RCC 7860 (cell line): ENCODE data around the gene BUB1B.
A peak's percentile ranks its signal among the peaks of the same experiment; 100 is the strongest.

ENCODE experiments used
- DNase-seq: peaks from one replicate; pipeline ENCODE4 v3.0.0-alpha.2; 2015; ENCODE audit warnings: low spot score
- FAIRE-seq: peaks from 2 replicates; lab custom pipeline; 2012; peaks lifted over from hg19 to GRCh38; lab: Jason Lieb, UNC

The BUB1B gene

DNA sequence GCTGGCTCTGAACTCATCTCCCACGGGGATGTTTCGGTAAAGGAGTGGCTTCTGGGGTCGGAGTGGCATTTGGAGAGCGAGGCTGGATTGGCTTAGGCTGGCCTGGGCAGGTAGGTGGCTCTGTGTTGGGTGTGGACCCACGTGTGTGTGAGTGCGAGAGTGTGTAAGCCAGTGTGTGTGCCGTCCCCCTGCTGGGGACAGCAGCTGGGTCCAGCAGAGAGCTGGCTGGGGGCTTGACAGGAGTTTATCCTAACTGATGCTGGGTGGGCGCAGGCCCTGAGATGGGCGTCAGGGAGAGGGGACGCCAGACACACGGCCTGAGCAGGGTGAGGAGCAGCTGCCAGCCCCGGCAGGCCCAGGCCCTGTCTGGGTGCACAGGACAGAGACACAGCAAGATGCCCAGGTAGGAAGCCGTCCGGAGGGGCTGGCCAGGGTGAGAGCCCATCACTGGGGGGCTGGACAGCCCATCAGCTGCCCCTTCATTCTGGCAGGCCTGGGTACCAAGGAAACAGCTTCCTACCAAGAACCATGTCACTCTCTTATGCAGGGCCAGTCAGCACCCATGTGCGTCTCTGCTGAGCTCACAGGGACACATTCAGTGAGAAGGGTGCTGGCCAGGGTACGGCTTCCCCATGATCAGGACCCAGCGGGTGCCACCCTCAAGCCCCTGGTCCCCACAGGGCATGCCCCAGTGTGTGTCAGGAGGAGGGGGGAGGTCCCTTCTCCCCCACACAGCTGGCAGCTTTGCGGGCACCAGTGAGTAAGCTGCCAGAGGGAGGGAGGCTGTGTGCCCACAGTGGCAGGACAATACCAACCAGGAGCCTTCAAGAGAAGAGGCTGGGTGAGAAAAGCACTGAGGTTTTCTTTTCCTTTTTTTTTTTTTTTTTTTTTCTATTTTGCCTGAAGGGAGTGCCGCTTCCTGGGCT is 79.1 kb downstream of the BUB1B start:
- no peak for FAIRE-seq

DNA sequence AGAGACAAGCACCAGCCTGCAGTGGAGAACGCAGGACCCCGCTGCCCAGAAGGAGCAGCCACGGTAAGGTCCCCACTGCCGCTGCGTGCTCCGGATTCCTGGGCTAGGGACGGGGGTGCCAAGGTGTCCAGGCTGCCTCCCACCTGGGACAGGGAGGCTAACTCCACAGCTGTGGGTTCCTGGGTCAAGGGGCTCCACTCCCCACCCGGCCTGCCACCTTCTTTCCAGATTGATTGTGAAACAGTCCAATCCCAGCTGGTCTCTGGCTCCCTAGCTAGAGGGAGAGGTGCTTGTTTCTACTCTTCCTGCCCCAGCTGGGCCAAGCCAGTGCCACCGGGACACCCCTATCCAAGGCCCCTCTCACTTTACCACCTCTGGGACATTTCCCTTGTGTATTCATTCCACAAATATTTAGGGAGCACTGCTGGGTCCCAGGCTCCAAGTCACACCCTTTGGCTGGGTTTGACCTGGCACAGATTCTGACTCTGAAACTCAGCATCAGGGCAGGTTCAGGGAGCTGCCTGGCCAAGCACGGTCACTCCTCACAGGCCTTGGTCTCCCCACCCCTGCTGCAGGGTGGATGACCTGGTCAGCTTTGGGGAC is 79.9 kb downstream of the BUB1B start:
- DNase-seq (no peak), FAIRE-seq (no peak)

More for the DNA sequence above, 79.1 kb downstream of the BUB1B start:
- no peak for DNase-seq

- no peak for FAIRE-seq
- no peak for DNase-seq
These were observed 80.7 kb downstream of the BUB1B start for GRCh38 chr15:40241269-40242212.

DNA sequence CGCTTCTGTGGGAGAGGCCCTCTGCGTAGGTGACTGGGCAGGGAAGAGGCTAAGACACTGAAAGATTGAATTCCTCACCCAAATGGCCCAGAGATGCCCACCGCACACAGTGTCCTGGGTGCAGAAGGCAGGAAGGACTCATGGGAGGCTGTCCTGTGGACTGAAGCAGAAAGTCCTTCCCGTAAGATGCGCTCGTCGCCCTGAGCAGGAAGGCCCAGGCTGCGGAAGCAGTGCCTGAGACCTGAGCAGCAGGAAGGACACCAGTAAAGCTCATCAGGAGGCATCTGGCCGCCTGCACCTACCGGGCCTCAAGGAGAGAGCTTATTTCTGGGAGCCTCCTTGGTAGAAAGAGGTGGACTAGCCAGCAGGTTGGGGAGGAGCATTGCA is 81.3 kb downstream of the BUB1B start:
- DNase-seq (no peak), FAIRE-seq (no peak)

DNA sequence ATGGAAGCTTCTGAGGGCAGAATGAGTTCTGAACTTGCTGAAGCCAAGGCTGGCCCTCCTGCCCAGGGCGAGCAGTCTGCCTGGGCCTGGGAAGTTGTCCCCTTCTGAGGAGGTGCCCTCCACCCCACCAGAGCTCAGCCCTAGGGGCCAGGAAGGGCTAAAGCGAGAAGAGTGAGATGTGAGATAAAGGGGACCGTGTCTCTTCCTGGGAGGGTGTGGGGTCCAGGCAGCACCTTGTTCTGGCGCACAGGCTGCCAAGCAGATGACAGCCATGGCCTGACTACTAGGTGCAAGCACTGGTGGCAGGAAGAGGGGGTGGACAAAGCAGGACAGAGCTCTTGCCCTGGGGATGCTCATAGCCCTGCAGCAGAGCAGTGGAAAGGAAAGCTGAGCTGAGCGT is 81.7 kb downstream of the BUB1B start:
- no peak for FAIRE-seq
- no peak for DNase-seq

- DNase-seq (no peak), FAIRE-seq (no peak)
These were observed 82.4 kb downstream of the BUB1B start for GRCh38 chr15:40243126-40243810.

GRCh38 chr15:40244961-40245523 is 84.2 kb downstream of the BUB1B start:
- DNase-seq (no peak), FAIRE-seq (no peak)

DNA sequence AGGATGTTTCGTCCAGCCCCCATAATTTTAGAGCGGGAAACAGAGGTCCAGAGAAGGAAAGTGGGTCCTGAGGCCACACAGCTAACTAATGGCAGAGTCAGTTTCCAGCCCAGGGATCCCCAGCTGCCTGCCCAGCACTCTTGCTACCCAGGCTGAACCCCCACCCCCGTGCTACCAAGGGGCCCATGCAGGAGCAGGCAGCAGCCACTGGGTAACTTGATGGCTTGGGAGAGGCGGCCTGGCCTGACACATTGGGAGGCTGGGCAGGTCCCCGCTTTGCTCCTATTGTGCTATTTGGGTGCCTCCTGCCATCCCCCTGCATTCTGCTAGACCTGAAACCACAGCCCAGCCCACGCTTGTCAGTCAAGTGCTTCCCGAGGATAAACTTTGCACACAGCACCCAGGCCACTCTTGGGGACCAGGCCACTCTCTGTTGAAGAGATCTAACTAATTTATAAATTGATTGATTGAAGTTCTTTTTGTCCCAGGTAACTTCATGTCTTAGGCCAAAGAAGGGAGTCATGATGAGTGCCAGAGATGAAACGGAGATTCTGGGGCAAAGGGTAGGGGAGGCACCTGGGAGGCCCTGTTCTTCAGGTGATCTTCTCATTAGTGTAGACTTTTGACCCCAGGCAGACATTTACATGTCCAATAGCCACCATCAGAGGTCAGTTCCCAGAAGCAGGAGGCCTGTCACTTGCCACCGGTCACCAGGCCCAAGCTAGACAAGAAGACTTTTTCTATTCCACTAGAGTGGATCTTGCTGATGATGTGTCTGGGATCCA is 85.0 kb downstream of the BUB1B start:
- FAIRE-seq = no peak

DNA sequence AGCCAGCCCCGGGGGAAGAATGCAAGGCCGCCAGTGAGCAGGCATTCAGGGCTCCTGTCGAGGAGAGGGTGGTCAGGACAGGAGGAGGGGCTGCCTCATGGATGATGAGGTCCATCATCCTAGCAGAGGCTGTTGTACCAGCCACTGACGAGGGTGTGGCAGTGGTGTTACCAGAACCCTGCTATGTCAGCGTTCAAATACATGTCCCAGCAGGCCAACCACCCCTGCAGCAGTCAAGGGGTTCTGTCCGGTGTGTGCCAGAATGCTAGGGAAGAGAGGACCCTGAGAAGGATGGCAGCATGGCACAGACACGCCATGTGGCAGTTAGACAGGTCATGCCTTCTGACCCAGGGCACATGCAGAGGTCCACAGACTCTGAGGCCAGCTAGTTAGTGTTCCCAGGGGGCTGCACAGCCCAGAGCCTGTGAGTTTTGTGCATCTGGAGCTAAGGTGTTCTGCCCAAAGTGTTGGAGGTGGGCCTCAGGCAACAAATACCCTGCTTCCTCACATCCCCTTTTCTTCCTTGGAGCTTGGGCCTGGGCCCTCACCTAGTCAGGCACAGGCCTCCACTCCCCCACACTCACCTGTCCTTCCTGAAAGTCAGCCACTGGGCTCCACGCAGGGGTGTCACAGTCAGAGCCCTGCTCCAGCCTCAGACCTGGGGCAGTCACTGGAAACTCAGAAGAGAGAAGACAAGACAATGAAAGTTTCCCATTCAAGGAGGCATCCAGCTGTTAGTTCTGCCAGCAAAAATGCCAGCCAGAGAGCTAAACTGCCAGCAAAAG is 85.8 kb downstream of the BUB1B start:
- FAIRE-seq (no peak), DNase-seq (no peak)

More for the DNA sequence above, 85.0 kb downstream of the BUB1B start:
- DNase-seq = no peak

- no peak for FAIRE-seq
These were observed 86.6 kb downstream of the BUB1B start for GRCh38 chr15:40247406-40247971.

GRCh38 chr15:40248006-40248783 is 87.3 kb downstream of the BUB1B start:
- DNase-seq = no peak
- no peak for FAIRE-seq

More at GRCh38 chr15:40247406-40247971, 86.6 kb downstream of the BUB1B start:
- no peak for DNase-seq

DNA sequence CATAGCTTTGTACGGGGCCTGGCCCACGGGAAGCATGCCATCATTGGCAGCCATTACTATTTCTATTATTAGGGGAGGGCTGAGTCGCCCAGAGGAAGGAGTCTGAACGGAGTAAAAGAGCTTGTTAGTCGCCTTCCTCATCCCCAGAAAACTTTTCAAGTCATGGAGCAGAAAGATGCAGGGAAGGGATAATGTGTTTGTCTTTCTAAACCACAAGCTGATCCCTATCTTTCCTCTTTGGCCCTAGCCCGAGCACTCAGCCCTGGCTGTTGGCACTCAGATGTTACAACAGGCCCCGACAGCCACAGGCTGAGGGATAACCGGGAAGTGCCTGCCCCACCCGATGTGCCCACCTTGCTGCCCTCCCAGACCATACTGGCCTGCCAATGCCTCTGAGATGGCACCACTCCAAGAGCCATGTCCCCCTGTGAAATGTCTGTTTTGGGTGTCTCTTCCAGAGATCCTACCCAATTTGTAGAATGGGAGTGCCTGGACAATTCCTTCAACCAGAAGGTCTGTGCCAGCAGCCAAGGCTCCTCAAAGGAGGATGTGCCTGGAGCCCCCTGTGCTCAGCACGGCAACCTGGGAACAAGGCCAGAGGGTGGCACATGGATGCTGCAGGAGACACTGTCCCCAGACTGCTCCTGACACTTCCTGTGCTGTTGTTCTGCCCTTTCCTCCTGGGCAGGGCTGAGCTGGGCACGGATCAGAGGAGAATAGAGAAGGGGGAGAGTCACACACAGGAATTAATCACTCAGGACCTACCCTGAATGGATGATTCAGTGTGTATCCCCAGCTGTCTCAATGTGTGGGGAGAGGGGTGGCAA is 88.8 kb downstream of the BUB1B start:
- DNase-seq (peak; percentile 13), FAIRE-seq (no peak)

- no peak for DNase-seq
- no peak for FAIRE-seq
These were observed 89.4 kb downstream of the BUB1B start for GRCh38 chr15:40250304-40250656.

DNA sequence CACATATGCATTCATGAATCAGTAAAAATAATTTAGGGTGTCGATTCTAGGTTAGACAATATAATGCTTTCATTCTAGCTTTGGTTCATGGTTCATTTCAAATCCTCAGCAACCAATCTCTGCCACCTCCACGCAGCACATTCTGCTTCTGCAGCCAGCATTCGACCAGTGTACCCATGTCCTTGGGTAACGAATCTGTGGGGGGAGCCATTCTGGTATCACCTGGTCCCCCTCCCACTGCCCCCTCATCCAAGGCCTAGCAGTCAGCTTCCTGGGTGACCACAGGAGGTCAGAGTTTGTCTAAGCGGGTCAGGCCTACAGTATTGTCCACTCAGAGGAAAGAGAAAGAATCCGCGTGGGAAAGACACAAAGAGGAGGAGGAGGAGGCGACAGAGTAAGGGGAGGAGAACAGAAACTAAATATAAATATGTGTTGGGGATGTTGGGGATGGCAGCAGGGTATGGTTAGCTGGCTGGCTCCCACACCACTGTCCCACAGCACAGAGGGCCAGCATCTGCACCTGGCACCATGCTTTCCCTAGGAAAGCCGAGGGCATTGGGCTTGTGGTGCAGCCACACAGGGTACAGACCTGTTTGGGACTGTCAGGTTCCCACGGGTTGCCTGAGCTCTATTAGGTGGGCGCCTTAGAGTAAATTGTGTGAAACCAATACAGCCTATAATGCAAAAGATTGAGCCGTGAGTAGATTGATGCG is 90.1 kb downstream of the BUB1B start:
- DNase-seq (no peak), FAIRE-seq (no peak)

GRCh38 chr15:40251486-40252140 is 90.7 kb downstream of the BUB1B start:
- no peak for DNase-seq
- FAIRE-seq = no peak

DNA sequence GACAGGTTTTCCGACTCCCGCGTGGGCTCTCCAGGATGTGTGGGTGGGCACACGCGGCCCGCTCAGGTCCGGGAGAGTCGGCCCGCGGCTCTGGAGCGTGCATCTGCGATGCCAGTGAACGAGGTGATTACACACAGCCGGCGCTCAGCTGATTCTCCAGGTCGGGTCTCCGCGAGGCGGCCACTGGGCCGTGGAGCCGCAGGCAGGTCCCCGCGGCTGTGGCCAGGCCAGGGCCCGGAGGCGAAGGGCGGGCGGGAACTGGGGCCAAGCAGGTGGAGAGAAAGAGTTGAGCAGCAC is 91.2 kb downstream of the BUB1B start:
- no peak for FAIRE-seq
- no peak for DNase-seq
